Mesenchymal stem cell (in vitro differentiated cells and primary cell): ENCODE data around the gene CAPN5.
"Not testable (repeated sequence)": the region's sequence is repeated elsewhere in the genome, so short reads cannot be mapped to it uniquely, and the experiment has no call there.

Source experiments
- DNase-seq: peaks from one replicate; pipeline ENCODE4 v3.0.0-alpha.2; 2013
- H2AFZ ChIP-seq: one replicate; pipeline ENCODE4 v1.6.1; 2013; ENCODE audit warnings: low read depth, mild to moderate bottlenecking, control low read depth, inconsistent platforms, low read length, moderate library complexity
- H2AK5ac ChIP-seq: 2 replicates; pipeline ENCODE4 v1.6.1; 2013; ENCODE audit warnings: low read length, moderate library complexity, mild to moderate bottlenecking, inconsistent platforms; ENCODE audit not compliant: severe bottlenecking
- H2BK120ac ChIP-seq: one replicate; pipeline ENCODE4 v1.6.1; 2013; ENCODE audit warnings: low read depth, mild to moderate bottlenecking, inconsistent platforms, low read length, moderate library complexity
- H2BK12ac ChIP-seq, 2 experiments: one replicate each; pipeline ENCODE4 v1.6.1; 2013; ENCODE audit warnings: inconsistent platforms in 2 of 2, low read length in 2 of 2, mild to moderate bottlenecking in 2 of 2, moderate library complexity in 2 of 2, control low read depth in 1 of 2
- H2BK15ac ChIP-seq: one replicate; pipeline ENCODE4 v1.6.1; 2013; ENCODE audit warnings: mild to moderate bottlenecking, low read depth, inconsistent platforms; ENCODE audit not compliant: poor library complexity, severe bottlenecking
- H2BK5ac ChIP-seq: 2 replicates; pipeline ENCODE4 v1.6.1; 2013; ENCODE audit warnings: low read depth, mild to moderate bottlenecking, low read length, control low read depth, inconsistent platforms; ENCODE audit not compliant: poor library complexity, severe bottlenecking
- H3K14ac ChIP-seq, 2 experiments: one replicate each; pipeline ENCODE4 v1.6.1; 2013; ENCODE audit warnings: inconsistent platforms in 2 of 2, low read length in 2 of 2, control low read depth in 1 of 2, mild to moderate bottlenecking in 1 of 2, moderate library complexity in 1 of 2
- H3K18ac ChIP-seq, 2 experiments: one replicate each; pipeline ENCODE4 v1.6.1; 2013; ENCODE audit warnings: inconsistent platforms in 2 of 2, low read length in 2 of 2, control low read depth in 1 of 2, low read depth in 1 of 2, mild to moderate bottlenecking in 1 of 2
- H3K23ac ChIP-seq, 2 experiments: one replicate each; pipeline ENCODE4 v1.6.1; 2013; ENCODE audit warnings: inconsistent platforms in 2 of 2, low read length in 2 of 2, mild to moderate bottlenecking in 2 of 2, moderate library complexity in 2 of 2, control low read depth in 1 of 2
- H3K27ac ChIP-seq: 2 replicates; pipeline ENCODE4 v1.5.1; 2013; ENCODE audit warnings: mild to moderate bottlenecking, moderate library complexity, low read length, control low read depth, inconsistent platforms; ENCODE audit not compliant: poor library complexity, severe bottlenecking
- H3K27me3 ChIP-seq, 2 experiments: 2 replicates each; pipeline versions ENCODE4 v1.6.1 to v1.7.0; 2013; ENCODE audit warnings: low read length in 2 of 2, mild to moderate bottlenecking in 2 of 2, moderate library complexity in 2 of 2, control low read depth in 1 of 2, inconsistent platforms in 1 of 2; ENCODE audit not compliant: control insufficient read depth in 1 of 2, insufficient read depth in 1 of 2
- H3K36me3 ChIP-seq, 2 experiments: 2 replicates each; pipeline versions ENCODE4 v1.6.1 to v1.7.0; 2013; ENCODE audit warnings: low read length in 2 of 2, control low read depth in 1 of 2, inconsistent platforms in 1 of 2, low read depth in 1 of 2, mild to moderate bottlenecking in 1 of 2; ENCODE audit not compliant: insufficient read depth in 2 of 2, control insufficient read depth in 1 of 2
- H3K4ac ChIP-seq, 2 experiments: one replicate each; pipeline ENCODE4 v1.6.1; 2013; ENCODE audit warnings: inconsistent platforms in 2 of 2, low read length in 2 of 2, mild to moderate bottlenecking in 2 of 2, moderate library complexity in 2 of 2, control low read depth in 1 of 2, low read depth in 1 of 2
- H3K4me1 ChIP-seq: 2 replicates; pipeline ENCODE4 v1.6.1; 2013; ENCODE audit warnings: low read depth, low read length, control low read depth; ENCODE audit not compliant: control insufficient read depth, insufficient read depth
- H3K4me2 ChIP-seq: 2 replicates; pipeline ENCODE4 v1.6.1; 2013; ENCODE audit warnings: low read length, mild to moderate bottlenecking, inconsistent platforms; ENCODE audit not compliant: poor library complexity, severe bottlenecking
- H3K4me3 ChIP-seq, 2 experiments: 2 replicates each; pipeline versions ENCODE4 v1.5.1 to v1.7.0; 2013; ENCODE audit warnings: low read length in 2 of 2, mild to moderate bottlenecking in 2 of 2, control low read depth in 1 of 2, low read depth in 1 of 2; ENCODE audit not compliant: insufficient read depth in 1 of 2
- H3K79me1 ChIP-seq: replicated peaks from 2 replicates; pipeline ENCODE4 v1.6.1; 2013; ENCODE audit warnings: mild to moderate bottlenecking, control low read depth, low read length, inconsistent platforms; ENCODE audit not compliant: poor library complexity, severe bottlenecking
- H3K9ac ChIP-seq: 2 replicates; pipeline ENCODE4 v1.7.0; 2013; ENCODE audit warnings: mild to moderate bottlenecking, low read length, moderate library complexity
- H3K9me3 ChIP-seq: 2 replicates; pipeline ENCODE4 v1.7.0; 2013; ENCODE audit warnings: mild to moderate bottlenecking, low read length; ENCODE audit not compliant: control insufficient read depth
- H4K8ac ChIP-seq: one replicate; pipeline ENCODE4 v1.6.1; 2013; ENCODE audit warnings: inconsistent platforms, mild to moderate bottlenecking, low read length, moderate library complexity
- H4K91ac ChIP-seq: one replicate; pipeline ENCODE4 v1.6.1; 2013; ENCODE audit warnings: mild to moderate bottlenecking, low read length, inconsistent platforms
- WGBS: methylation state at CpG from one replicate; pipeline ENCODE4 v1.1.7; 2013; ENCODE audit warnings: mixed read lengths; 5-methylcytosine and 5-hydroxymethylcytosine counted together

CAPN5 gene

GRCh38 chr11:77095551-77096490 lies 29.1 kb downstream of the CAPN5 start:
- Histone ChIP-seq H2BK120ac (no peak overlapping the region), H3K9me3 (no peaks in the 10 kb centered on the region), H3K79me1 (peaks cover 6% of the 10 kb centered on the region), H3K14ac (no peak overlapping the region), H3K18ac (no peak overlapping the region), H4K91ac (no peak overlapping the region), H3K9ac (no peak overlapping the region), H3K4me1 (no peaks in the 10 kb centered on the region), H3K23ac (peak overlapping the region in 1 of 2 experiments; percentile 17), H3K4me2 (no peak overlapping the region), H3K27ac (no peak overlapping the region), H3K4me3 (no peak overlapping the region), H3K27me3 (no peaks in the 10 kb centered on the region), H2BK15ac (no peak overlapping the region), H3K4ac (no peak overlapping the region), H4K8ac (no peak overlapping the region), H2AFZ (no peak overlapping the region), H2AK5ac (no peak overlapping the region), H3K36me3 (peaks cover 13 to 44% of the 10 kb centered on the region in 2 experiments), H2BK5ac (no peak overlapping the region), H2BK12ac (no peak overlapping the region)
- WGBS = 90% methylated on average over 21 of the region's 21 CpGs
- no peak for DNase-seq

GRCh38 chr11:77096591-77097019 lies 29.8 kb downstream of the CAPN5 start:
- Histone ChIP-seq H3K27ac (no peak overlapping the region), H3K4me1 (no peaks in the 10 kb centered on the region), H2BK12ac (no peak overlapping the region), H4K91ac (no peak overlapping the region), H2BK120ac (no peak overlapping the region), H4K8ac (no peak overlapping the region), H3K9me3 (no peaks in the 10 kb centered on the region), H3K4me3 (no peak overlapping the region), H3K79me1 (peaks cover 6% of the 10 kb centered on the region), H2AFZ (no peak overlapping the region), H2BK5ac (no peak overlapping the region), H3K27me3 (no peaks in the 10 kb centered on the region), H3K18ac (no peak overlapping the region), H3K4ac (no peak overlapping the region), H2BK15ac (no peak overlapping the region), H3K4me2 (no peak overlapping the region), H3K14ac (no peak overlapping the region), H3K23ac (no peak overlapping the region), H3K9ac (no peak overlapping the region), H3K36me3 (peaks cover 14 to 44% of the 10 kb centered on the region in 2 experiments), H2AK5ac (no peak overlapping the region)
- DNase-seq = no peak
- 100% methylated on average over 5 of the region's 8 CpGs for WGBS

- not testable (repeated sequence) for H2BK12ac ChIP-seq, H3K4me1 ChIP-seq, H2BK120ac ChIP-seq, H3K79me1 ChIP-seq, DNase-seq, H3K4me2 ChIP-seq, H4K8ac ChIP-seq, H3K9ac ChIP-seq, H3K18ac ChIP-seq, H3K14ac ChIP-seq, H2AK5ac ChIP-seq, H3K23ac ChIP-seq, H3K27me3 ChIP-seq, H3K9me3 ChIP-seq, H4K91ac ChIP-seq, H2BK5ac ChIP-seq, H3K4me3 ChIP-seq, H2AFZ ChIP-seq, H3K27ac ChIP-seq, H3K4ac ChIP-seq, H2BK15ac ChIP-seq
- H3K36me3 ChIP-seq = peaks cover 14 to 45% of the 10 kb centered on the region in 2 experiments
- 92% methylated on average over 2 of the region's 4 CpGs for WGBS
Observed at GRCh38 chr11:77097180-77097579, 30.4 kb downstream of the CAPN5 start.

- Histone ChIP-seq H4K8ac (no peak overlapping the region), H3K4me3 (no peak overlapping the region)
- whole genome bisulfite sequencing = 94% methylated on average over 14 of the region's 14 CpGs
Observed at GRCh38 chr11:77100166-77101042, 33.6 kb downstream of the CAPN5 start.

More at GRCh38 chr11:77100166-77101042, 33.6 kb downstream of the CAPN5 start:
- Histone ChIP-seq H3K23ac (no peak overlapping the region), H2AFZ (no peak overlapping the region), H3K9ac (no peak overlapping the region), H3K79me1 (peaks cover 5% of the 10 kb centered on the region), H3K27ac (no peak overlapping the region), H2BK120ac (no peak overlapping the region), H3K27me3 (no peaks in the 10 kb centered on the region), H3K36me3 (peaks cover 17 to 37% of the 10 kb centered on the region in 2 experiments), H4K91ac (no peak overlapping the region), H3K18ac (no peak overlapping the region), H2AK5ac (no peak overlapping the region), H2BK15ac (no peak overlapping the region), H2BK5ac (no peak overlapping the region), H3K4me2 (no peak overlapping the region), H3K14ac (no peak overlapping the region), H3K4ac (no peak overlapping the region), H2BK12ac (no peak overlapping the region), H3K9me3 (no peaks in the 10 kb centered on the region), H3K4me1 (peaks cover 12% of the 10 kb centered on the region)
- no peak for DNase-seq
